Stimulated activated CD8-positive, alpha-beta memory T cell treated with anti-CD3 and anti-CD28 coated beads, Interleukin-12 subunit alpha, Interleukin-12 subunit beta, amount 100 ng/mL, for 24 hours (primary cell): ENCODE results near the gene PATE4.
"Not testable (repeated sequence)": the region's sequence is repeated elsewhere in the genome, so short reads cannot be mapped to it uniquely, and the experiment has no call there.

Experiments
- DNase-seq: peaks from one replicate; pipeline ENCODE4 v3.0.0-alpha.2; 2020; ENCODE audit errors: extremely low read depth

The PATE4 gene

GRCh38 chr11:125833016-125833415 lies at the start of gene PATE4:
Gene PATE4 (plus strand): TSS chr11:125833316. CDS start chr11:125833360, 44 bp downstream.
- no peak for DNase-seq

GRCh38 chr11:125784678-125785077 lies 48.4 kb upstream of the PATE4 start:
- no peak for DNase-seq

GRCh38 chr11:125787827-125788226 lies 45.3 kb upstream of the PATE4 start, which contains the start of gene PATE3:
Gene PATE3 (plus strand): TSS chr11:125788127. CDS start chr11:125788152, 25 bp downstream.
- DNase-seq = no peak

GRCh38 chr11:125790825-125791224 lies 42.3 kb upstream of the PATE4 start:
- DNase-seq = no peak

GRCh38 chr11:125797641-125798040 lies 35.5 kb upstream of the PATE4 start:
- no peak for DNase-seq

- DNase-seq = no peak
These were observed 33.3 kb upstream of the PATE4 start for GRCh38 chr11:125799808-125800207.

GRCh38 chr11:125802387-125802786 lies 30.7 kb upstream of the PATE4 start:
- no peak for DNase-seq

- DNase-seq = no peak
These were observed 25.2 kb upstream of the PATE4 start for GRCh38 chr11:125807909-125808308.

GRCh38 chr11:125835748-125836147 lies 2.6 kb downstream of the PATE4 start:
- no peak for DNase-seq

- no peak for DNase-seq
These were observed 9.3 kb downstream of the PATE4 start for GRCh38 chr11:125842321-125842948.

GRCh38 chr11:125846188-125846587 lies 13.1 kb downstream of the PATE4 start:
- DNase-seq = no peak

- DNase-seq = not testable (repeated sequence)
These were observed 24.6 kb downstream of the PATE4 start for GRCh38 chr11:125857670-125858069.

GRCh38 chr11:125862786-125863185 lies 29.7 kb downstream of the PATE4 start:
- not testable (repeated sequence) for DNase-seq

GRCh38 chr11:125865354-125865753 lies 32.2 kb downstream of the PATE4 start:
- DNase-seq = not testable (repeated sequence)

GRCh38 chr11:125869521-125869920 lies 36.4 kb downstream of the PATE4 start:
- DNase-seq = no peak

- no peak for DNase-seq
These were observed 38.4 kb downstream of the PATE4 start for GRCh38 chr11:125871391-125872137.

- DNase-seq = no peak
These were observed 39.0 kb downstream of the PATE4 start for GRCh38 chr11:125872138-125872491.

GRCh38 chr11:125873881-125874555 lies 40.9 kb downstream of the PATE4 start:
- DNase-seq = no peak

GRCh38 chr11:125874556-125875124 lies 41.5 kb downstream of the PATE4 start:
- no peak for DNase-seq

GRCh38 chr11:125881291-125881690 lies 48.2 kb downstream of the PATE4 start:
- no peak for DNase-seq

- DNase-seq = no peak
These were observed 50.3 kb downstream of the PATE4 start for GRCh38 chr11:125883375-125883774.

GRCh38 chr11:125886997-125887372 lies 53.9 kb downstream of the PATE4 start:
- DNase-seq = no peak
